Rectal smooth muscle tissue (tissue), 1 donor: ENCODE results near the gene B4GALT5.
A peak's percentile ranks its signal among the peaks of the same experiment; 100 is the strongest.

Source experiments
- H3K27ac ChIP-seq: one replicate; pipeline ENCODE4 v1.7.0; 2013; ENCODE audit warnings: low read depth, low read length, inconsistent platforms
- H3K27me3 ChIP-seq: one replicate; pipeline ENCODE4 v1.7.0; 2013; ENCODE audit warnings: low read length; ENCODE audit not compliant: control insufficient read depth, insufficient read depth
- H3K36me3 ChIP-seq: one replicate; pipeline ENCODE4 v1.7.0; 2013; ENCODE audit warnings: low read length; ENCODE audit not compliant: control insufficient read depth, insufficient read depth
- H3K4me1 ChIP-seq: one replicate; pipeline ENCODE4 v1.7.0; 2013; ENCODE audit warnings: low read length; ENCODE audit not compliant: control insufficient read depth, insufficient read depth
- H3K4me3 ChIP-seq: one replicate; pipeline ENCODE4 v1.7.0; 2013; ENCODE audit warnings: low read length
- H3K9ac ChIP-seq: one replicate; pipeline ENCODE4 v1.7.0; 2013; ENCODE audit warnings: low read length

B4GALT5 gene

GRCh38 chr20:49593466-49594142 is 120.1 kb downstream of the B4GALT5 start:
- H3K36me3 ChIP-seq: no peaks in the 10 kb centered on the region
- H3K27ac ChIP-seq: peak overlapping the region; percentile 43
- H3K4me3 ChIP-seq: no peak overlapping the region
- H3K4me1 ChIP-seq: peaks cover 4% of the 10 kb centered on the region
- no peaks in the 10 kb centered on the region for H3K27me3 ChIP-seq
- H3K9ac ChIP-seq: no peak overlapping the region

GRCh38 chr20:49592120-49592519 is 121.6 kb downstream of the B4GALT5 start:
- no peak overlapping the region for H3K4me3 ChIP-seq
- H3K4me1 ChIP-seq: peaks cover 7% of the 10 kb centered on the region
- H3K36me3 ChIP-seq: no peaks in the 10 kb centered on the region
- no peak overlapping the region for H3K9ac ChIP-seq
- no peaks in the 10 kb centered on the region for H3K27me3 ChIP-seq
- no peak overlapping the region for H3K27ac ChIP-seq

GRCh38 chr20:49591217-49591865 is 122.3 kb downstream of the B4GALT5 start:
- Histone ChIP-seq H3K4me1 (peaks cover 8% of the 10 kb centered on the region), H3K27ac (peak overlapping the region; percentile 32), H3K36me3 (no peaks in the 10 kb centered on the region), H3K27me3 (no peaks in the 10 kb centered on the region), H3K4me3 (no peak overlapping the region), H3K9ac (no peak overlapping the region)

- Histone ChIP-seq H3K27ac (no peak overlapping the region), H3K36me3 (no peaks in the 10 kb centered on the region), H3K27me3 (no peaks in the 10 kb centered on the region), H3K4me3 (no peak overlapping the region), H3K4me1 (peaks cover 10% of the 10 kb centered on the region), H3K9ac (no peak overlapping the region)
These were observed 123.3 kb downstream of the B4GALT5 start for GRCh38 chr20:49590163-49591017.

- Histone ChIP-seq H3K9ac (no peak overlapping the region), H3K27ac (no peak overlapping the region), H3K4me1 (peaks cover 10% of the 10 kb centered on the region), H3K36me3 (no peaks in the 10 kb centered on the region), H3K4me3 (no peak overlapping the region), H3K27me3 (no peaks in the 10 kb centered on the region)
These were observed 123.9 kb downstream of the B4GALT5 start for GRCh38 chr20:49589747-49590146.

- Histone ChIP-seq H3K4me1 (peaks cover 17% of the 10 kb centered on the region), H3K27me3 (no peaks in the 10 kb centered on the region), H3K9ac (no peak overlapping the region), H3K4me3 (no peak overlapping the region), H3K36me3 (no peaks in the 10 kb centered on the region), H3K27ac (peak overlapping the region; percentile 57)
These were observed 126.5 kb downstream of the B4GALT5 start for GRCh38 chr20:49587111-49587570.

GRCh38 chr20:49585585-49586245 is 128.0 kb downstream of the B4GALT5 start:
- Histone ChIP-seq H3K36me3 (no peaks in the 10 kb centered on the region), H3K4me3 (no peak overlapping the region), H3K9ac (no peak overlapping the region), H3K4me1 (peaks cover 23% of the 10 kb centered on the region), H3K27me3 (no peaks in the 10 kb centered on the region), H3K27ac (no peak overlapping the region)

GRCh38 chr20:49584418-49585382 is 129.0 kb downstream of the B4GALT5 start:
- no peaks in the 10 kb centered on the region for H3K27me3 ChIP-seq
- no peak overlapping the region for H3K9ac ChIP-seq
- no peaks in the 10 kb centered on the region for H3K36me3 ChIP-seq
- H3K4me1 ChIP-seq: peaks cover 25% of the 10 kb centered on the region
- no peak overlapping the region for H3K4me3 ChIP-seq
- H3K27ac ChIP-seq: peak overlapping the region; percentile 67

- Histone ChIP-seq H3K4me3 (no peak overlapping the region), H3K36me3 (no peaks in the 10 kb centered on the region), H3K4me1 (peaks cover 29% of the 10 kb centered on the region), H3K27ac (peak overlapping the region; percentile 67), H3K27me3 (no peaks in the 10 kb centered on the region), H3K9ac (no peak overlapping the region)
These were observed 129.8 kb downstream of the B4GALT5 start for GRCh38 chr20:49583669-49584417.

GRCh38 chr20:49583343-49583668 is 130.4 kb downstream of the B4GALT5 start:
- Histone ChIP-seq H3K4me3 (no peak overlapping the region), H3K36me3 (no peaks in the 10 kb centered on the region), H3K4me1 (peaks cover 26% of the 10 kb centered on the region), H3K9ac (no peak overlapping the region), H3K27ac (no peak overlapping the region), H3K27me3 (no peaks in the 10 kb centered on the region)
